GM12801 (cell line): ENCODE data around the gene DERA.

ENCODE experiments used
- TF ChIP-seq, protein P1 (sequence below): IDR thresholded peaks from one replicate; pipeline ENCODE4 v1.5.1; 2011; ENCODE audit warnings: control low read depth; ENCODE audit not compliant: insufficient read length; ENCODE audit errors: extremely low read depth

Gene DERA

DNA sequence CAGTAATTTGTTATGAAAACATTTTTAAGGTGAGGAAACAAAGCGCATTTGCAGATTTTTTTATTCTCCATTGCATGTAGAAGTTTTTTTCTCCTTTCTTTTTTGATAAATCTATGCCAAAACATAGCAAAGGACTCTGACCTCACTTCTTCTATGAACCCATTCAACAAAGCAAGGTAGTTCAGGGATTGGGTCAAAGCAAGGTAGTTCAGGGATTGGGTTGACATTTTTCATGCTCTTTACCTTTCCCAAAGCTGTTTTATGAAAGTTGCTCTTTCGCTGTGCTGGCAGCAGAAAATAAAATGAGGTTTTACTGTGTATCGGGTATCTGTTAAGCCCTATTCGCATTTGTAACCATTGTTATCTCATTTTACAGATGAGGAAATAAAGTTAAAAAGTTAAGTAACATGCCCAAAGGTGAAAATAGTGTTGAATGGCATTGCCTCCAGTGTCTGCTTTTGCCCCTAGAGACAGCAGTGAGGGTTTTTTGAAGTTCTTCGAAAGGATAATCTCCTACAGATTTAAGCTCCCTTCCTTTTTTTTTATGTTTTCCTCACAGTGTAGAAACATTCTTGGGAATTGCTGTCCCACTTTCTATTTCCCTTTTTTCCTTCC is 18.4 kb upstream of the DERA start:
- TF ChIP-seq, protein P1, sequence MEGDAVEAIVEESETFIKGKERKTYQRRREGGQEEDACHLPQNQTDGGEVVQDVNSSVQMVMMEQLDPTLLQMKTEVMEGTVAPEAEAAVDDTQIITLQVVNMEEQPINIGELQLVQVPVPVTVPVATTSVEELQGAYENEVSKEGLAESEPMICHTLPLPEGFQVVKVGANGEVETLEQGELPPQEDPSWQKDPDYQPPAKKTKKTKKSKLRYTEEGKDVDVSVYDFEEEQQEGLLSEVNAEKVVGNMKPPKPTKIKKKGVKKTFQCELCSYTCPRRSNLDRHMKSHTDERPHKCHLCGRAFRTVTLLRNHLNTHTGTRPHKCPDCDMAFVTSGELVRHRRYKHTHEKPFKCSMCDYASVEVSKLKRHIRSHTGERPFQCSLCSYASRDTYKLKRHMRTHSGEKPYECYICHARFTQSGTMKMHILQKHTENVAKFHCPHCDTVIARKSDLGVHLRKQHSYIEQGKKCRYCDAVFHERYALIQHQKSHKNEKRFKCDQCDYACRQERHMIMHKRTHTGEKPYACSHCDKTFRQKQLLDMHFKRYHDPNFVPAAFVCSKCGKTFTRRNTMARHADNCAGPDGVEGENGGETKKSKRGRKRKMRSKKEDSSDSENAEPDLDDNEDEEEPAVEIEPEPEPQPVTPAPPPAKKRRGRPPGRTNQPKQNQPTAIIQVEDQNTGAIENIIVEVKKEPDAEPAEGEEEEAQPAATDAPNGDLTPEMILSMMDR, result no peak

DNA sequence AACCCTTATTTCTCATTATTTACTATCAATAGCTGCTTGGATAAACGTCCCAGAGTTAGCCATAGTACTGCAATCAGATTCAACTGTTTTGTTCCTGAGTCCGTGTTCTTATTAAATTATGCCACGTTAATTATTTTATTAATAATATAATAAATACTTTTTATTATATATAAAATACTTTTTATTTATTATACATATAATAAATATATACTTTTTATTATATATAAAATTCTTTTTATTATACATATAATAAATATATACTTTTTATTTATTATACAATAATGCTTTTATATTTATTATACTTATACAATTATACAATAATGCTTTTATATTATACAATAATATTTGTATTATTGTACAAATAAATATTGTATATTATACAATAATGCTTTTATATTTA is 17.9 kb upstream of the DERA start:
- TF ChIP-seq, protein P1, result no peak

DNA sequence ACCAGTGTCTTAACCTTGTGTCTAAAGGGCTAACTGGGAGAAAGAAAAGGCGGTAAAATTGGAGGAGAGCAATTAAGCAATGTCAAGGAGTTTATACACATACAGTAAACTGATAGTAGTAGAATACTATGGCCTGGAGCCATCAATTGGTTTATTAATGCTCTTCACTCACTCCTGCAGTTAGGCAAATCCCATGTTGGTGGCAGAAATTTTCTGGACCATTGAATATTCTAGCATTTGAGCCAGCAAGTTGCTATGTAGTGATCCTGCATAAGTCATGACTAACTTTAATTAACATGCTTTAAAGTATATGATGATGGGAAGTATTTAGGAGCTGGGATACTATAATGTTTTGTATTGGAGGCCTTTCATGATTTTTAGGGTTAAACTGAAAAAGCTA is 14.3 kb upstream of the DERA start:
- TF ChIP-seq, protein P1, result no peak

DNA sequence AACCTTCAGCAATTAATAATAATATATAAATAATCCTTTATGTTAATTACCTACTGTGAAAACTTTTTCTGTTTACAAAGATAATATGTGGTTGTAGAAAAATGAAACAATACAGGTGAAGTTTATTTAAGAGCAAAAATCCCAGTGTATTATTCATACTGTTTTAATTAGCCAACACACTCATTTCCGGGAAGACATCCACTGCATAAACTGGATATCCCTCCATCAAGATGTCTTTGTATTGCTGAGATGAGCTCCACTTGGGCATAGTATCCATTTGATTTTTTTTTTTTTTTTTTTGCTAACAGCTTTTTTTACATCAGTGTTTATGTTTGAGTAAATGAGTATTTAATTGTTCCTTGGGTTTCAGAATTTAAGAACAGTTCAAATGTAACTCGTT is 13.7 kb upstream of the DERA start:
- TF ChIP-seq, protein P1, result no peak

DNA sequence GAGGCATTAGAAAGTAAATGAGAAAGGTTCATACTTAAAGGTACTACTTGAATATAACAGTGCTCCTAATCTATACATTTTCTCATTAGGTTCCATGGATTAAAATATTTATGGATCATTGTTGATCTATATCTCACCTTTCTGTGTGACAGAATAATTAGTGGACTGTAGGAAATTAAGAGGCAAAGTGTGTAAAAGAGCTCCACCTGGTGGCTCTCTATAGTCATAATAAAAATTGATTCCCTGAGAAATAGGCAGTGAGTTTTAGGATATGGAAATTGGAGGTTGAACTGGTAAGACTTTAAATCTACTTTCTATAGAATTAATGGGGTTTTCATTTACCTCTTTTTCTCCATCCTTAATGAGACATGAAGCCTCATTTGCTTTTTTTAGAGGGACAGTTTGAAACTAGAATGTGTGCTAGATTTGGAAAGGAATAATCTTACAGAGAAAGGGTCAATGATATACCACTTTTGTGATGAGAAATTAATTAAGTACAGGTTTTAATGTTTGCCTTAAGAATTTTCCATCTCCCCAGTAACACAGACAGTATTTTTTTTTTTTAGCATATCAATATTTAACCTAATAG is 11.8 kb upstream of the DERA start:
- TF ChIP-seq, protein P1, result no peak

DNA sequence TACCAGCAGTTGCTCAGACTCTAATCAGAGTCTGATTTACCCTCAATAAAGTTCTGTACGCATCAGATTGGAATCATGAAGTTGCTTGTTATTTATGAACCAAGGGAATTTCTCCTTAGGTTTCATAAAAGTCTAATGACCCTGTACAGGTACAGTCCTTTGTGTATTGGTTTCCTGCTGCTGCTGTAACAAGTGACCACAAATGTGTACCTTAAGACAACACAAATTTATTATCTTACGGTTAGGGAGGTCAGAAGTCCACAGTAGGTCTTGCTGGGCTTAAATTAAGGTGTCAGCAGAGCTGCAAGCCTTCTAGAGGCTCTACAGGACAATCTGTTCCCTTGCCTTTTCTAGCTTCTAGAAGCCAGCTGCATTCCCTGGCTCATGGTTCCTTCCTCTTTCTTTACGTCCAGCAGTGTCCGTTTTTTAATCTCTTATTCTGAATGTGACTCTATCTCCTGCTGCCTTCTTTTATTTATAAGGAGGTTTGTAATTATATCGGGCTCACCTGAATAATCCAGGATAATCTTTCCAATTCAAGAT is 6.7 kb upstream of the DERA start:
- TF ChIP-seq, protein P1, result no peak

DNA sequence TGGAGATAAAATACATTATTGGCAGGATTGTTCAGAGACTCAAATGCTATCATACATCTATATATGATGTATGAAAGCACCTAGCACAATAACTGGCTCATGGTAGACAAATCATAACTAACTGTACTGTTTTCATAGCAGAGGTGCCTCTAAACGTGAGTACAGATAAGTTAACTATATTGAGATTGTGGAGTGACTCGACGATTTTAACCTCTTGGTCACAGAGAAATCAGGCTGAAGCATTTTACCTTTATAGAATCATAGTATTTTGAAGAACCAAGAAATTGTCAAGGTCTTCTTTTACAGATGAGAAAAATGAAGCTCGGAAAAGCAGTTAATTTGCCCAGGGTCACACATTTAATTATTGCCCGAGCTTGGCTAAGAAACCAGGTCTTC is 666 bp upstream of the DERA start:
- TF ChIP-seq, protein P1, result no peak
